ENCODE measurements around the gene PRMT7.

Gene PRMT7

DNA sequence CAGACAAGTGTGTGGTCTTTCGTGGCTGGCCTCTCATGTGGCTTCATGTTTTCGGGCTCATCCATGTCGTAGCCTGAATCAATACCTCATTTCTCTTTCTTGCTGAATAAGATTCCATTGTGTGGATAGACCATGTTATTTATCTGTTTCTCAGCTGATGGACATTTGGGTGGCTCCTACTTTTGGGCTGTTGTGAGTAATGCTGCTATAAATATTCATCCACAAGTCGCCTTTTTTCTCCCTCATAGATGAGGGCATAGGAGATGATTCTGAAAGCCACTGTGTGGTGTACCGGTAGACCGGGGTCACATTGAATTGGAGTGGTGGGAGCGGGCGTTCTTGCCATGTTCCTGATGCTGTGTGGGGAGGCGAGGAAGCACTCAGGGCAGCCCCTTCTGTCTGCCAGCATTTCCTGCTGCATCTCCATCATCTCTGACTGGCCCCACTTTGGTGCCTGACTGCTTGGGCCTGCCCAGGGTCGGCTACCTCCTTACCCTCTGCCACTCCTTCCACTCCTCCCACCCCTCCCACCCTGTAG, 40.1 kb downstream of the PRMT7 start:
- DNase-seq: no peak

- DNase-seq: no peak
Observed at GRCh38 chr16:68351463-68351862, 40.6 kb downstream of the PRMT7 start.

- DNase-seq: no peak
Observed at GRCh38 chr16:68351991-68352431, 41.2 kb downstream of the PRMT7 start.

- DNase-seq: no peak
Observed at GRCh38 chr16:68353366-68353765, 42.5 kb downstream of the PRMT7 start.

DNA sequence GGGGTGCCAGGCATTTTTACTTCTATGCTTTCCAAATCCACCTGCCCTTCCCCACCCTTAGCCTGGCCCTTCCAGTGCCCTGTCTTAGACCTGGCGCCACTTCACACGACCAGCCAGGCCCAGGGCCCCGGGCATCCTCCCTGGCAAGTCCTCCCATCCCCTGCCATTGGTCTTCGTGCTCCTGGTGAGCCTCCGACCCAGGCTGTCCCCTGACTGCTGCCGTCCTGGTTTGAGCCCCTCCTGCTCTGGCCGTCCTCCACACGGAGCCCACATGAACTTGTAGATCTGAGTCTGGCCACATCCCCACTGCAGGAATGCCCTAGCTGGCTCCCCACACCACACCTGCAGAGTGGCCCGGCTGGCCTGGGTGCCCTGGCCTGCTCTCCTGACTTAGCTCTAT, 44.0 kb downstream of the PRMT7 start:
- no peak for DNase-seq

- no peak for DNase-seq
Observed at GRCh38 chr16:68355447-68356248, 44.8 kb downstream of the PRMT7 start.

DNA sequence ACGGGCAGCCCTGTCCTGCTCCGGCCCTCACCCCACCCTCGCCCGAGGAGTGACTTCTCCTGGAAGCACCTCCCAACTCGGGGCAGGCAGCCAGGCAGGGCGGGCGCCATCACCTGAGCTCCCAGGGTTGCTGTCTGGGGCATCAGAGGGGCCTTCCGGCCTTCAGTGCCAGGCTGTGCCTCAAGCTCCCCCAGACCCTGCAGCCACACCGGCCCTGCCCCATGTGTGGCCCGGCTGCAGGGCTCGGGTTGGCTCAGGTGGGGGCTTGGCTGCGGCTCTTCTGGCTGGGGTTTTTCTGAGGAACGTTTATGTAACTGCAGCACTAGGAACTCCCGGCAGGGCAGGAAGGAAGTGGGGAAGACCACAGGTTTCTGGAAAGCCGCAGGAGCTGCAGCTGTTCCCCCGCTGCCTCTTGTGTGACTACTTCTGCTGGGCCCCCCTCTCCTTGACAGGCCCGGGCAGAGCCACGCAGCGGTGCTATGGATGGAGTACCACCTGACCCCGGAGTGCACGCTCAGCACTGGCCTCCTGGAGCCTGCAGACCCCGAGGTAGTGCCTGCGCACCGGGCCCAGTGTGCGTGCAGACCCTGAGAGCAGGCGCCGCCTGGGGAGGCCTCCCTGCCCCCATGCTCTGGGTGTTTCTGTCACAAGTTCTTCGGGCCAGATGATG, 45.6 kb downstream of the PRMT7 start:
- DNase-seq: peak; percentile 72

GRCh38 chr16:68356919-68357286, 46.1 kb downstream of the PRMT7 start:
- DNase-seq: no peak

GRCh38 chr16:68357521-68357922, 46.7 kb downstream of the PRMT7 start:
- no peak for DNase-seq

GRCh38 chr16:68357923-68358322, 47.1 kb downstream of the PRMT7 start:
- no peak for DNase-seq

DNA sequence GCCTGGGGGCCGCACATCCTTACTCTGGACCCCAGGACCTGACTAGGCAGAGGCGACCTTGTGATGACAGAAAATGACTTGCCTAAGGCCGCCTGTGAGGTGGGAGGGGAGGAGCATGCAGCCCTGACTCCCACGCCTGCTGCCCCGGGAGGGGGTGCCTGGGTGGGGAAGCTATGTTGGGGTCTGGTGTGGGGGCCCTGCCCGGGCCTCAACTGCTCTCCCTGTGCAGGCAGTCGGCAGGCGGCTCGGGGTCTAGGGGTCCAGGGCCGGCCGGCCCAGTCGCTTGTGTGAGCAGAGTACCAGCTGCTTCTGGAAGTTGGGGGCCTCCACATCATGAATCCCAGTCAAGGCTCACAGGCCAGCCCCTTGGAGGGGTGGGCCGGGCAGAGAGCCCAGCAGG, 48.1 kb downstream of the PRMT7 start:
- no peak for DNase-seq

DNA sequence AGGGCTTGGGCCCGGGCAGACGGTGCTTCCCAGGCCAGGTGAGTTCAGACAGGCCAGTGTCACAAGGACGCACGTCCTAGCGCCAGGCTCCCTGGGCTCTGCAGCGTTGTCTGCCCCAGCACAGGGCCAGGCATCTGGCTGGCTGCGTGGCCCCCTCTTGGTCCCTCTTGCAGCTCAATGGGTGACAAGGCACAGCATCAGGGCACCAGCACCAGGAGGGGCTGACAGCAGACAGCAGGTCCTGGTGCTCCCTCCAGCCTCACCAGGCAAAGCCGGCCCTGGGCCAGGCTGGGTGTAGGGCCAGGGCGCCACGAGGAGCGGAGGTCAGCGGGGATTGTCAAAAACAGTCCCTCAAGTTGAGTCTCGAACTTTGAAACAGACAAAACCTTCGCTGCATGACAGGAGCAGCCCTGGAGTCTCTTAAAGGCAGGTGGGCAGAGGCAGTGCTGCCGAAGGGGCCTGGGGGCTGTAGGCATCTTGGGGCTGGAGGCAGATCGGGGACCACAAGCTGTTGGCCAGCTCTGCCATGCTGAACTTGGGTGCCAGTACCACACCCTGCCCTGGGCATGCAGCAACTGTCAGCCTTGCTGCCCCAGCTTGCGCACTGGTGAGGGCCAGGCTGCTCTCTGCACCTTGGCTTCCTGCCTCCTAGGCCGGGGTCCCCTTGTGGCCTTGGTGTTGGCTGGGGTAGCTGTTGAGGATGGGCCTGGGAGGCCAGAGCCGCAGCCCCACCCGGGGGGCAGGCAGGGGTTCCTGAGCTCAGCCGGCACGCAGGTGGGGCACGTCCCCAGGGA, 48.8 kb downstream of the PRMT7 start:
- no peak for DNase-seq

DNA sequence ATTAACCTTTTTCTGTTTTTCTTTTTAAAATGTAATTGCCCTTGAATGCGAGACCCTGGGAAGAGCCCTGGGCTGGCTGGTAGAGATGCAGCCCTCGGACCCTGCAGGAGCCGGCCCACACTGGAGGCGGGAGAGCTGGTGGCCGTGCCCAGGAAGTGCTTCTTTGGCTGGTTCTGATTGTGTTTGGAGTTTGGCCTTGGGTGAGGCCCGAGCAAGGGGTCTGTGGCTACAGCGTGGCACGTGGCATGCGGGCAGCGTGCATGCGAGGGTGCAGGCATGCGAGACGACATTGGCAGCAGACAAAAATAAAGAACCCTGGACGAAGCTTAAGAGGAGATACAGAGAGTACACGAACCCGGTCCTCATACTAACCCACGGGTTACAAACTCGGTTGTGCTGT, 49.7 kb downstream of the PRMT7 start:
- no peak for DNase-seq

- DNase-seq: no peak
Observed at GRCh38 chr16:68360956-68361355, 50.1 kb downstream of the PRMT7 start.

GRCh38 chr16:68361485-68361884, 50.7 kb downstream of the PRMT7 start:
- no peak for DNase-seq

DNA sequence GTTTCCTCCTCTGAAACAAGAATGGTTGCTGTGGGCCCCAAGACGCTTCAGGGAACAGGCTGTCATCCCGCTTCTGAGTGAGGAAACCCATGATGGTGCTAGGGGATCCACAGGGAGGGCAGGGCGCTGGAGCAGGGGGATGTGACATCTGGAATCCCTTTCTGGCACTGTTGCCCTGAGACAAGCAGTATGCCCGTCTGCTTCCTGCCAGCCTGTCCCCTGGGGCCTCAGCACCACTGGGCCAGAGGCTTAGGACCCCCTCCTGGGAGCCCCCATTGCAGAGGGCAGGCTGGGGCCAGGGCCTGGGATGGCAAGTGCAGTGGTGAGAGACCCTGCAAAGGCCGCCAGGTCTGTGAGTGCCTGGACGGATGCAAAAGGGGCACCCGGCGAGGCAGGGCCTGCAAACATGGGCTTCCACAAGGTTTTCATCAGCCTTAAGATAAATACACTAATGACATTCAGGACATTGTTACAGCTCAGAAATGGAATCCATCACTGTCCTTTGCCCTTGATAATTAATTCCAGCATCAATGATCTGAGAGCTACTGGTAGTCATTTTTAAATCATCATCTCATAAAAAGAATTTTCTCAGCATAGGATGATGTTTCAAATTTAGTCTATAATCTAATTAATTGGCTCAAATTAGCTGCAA, 51.6 kb downstream of the PRMT7 start:
- DNase-seq: no peak

GRCh38 chr16:68362947-68363657, 52.3 kb downstream of the PRMT7 start:
- no peak for DNase-seq

- DNase-seq: no peak
Observed at GRCh38 chr16:68363658-68364521, 53.1 kb downstream of the PRMT7 start.

GRCh38 chr16:68364561-68364998, 53.8 kb downstream of the PRMT7 start:
- DNase-seq: no peak

DNA sequence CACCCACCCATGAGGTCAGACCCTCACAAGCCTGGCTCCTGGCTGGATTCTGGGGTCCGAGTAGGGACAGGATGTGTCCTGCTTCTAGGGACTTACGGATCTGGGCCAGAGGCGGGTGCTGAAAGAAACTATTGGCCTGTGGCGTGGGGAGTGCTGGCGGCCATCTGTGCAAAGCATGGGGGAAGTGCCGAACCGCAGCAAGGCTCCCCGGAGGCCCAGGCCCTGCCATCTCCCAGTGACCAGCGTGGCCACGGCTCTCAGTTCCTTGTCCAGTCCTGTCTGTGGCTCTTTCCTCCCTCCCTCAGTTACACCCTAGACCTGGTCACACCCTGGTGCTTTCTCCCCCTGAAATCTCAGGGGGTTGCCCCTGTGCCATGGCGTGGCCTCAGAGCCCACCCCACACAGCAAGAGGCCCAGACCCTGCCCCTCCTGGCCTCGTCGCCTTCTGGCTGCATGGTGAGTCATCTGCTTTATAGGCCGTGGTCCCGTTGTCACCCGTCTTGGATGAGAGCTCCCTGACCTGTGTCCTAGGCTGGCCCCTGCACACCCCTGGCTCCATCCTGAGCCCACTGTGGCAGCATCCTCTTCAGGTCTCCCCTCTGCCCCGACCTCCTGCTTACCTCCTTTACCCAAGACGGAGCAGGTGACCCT, 54.5 kb downstream of the PRMT7 start:
- no peak for DNase-seq

GRCh38 chr16:68366062-68366461, 55.2 kb downstream of the PRMT7 start:
- DNase-seq: no peak
